PC-9 (cell line): Measurements from ENCODE around the gene ORAI2. TPM values are rescaled to one million over a fixed set of nuclear protein-coding genes. Genes with fewer than 3 reads are reported as not detected.

Experiments used
- BruUV-seq: library from RNA; stranded (reverse); fragments of 400-500 nt; replicated peaks from 2 replicates; lab custom pipeline; 2021; lab: Mats Ljungman, UMichigan
- CTCF ChIA-PET: fragments of 300-600 bp; sonication (Branson Sonifier 250); formaldehyde crosslinking; loops from one replicate; lab custom pipeline; 2022; ENCODE audit warnings: antibody characterized with exemption; lab: Charles Lee
- POLR2A ChIA-PET: fragments of 300-600 bp; sonication (Branson Sonifier 250); formaldehyde crosslinking; loops from one replicate; lab custom pipeline; 2022; ENCODE audit warnings: antibody characterized with exemption; ENCODE audit not compliant: unreplicated experiment; lab: Charles Lee
- DNase-seq, 2 experiments: peaks; one replicate each; pipeline versions ENCODE4 v3.0.0 to v3.0.0-alpha.2; 2015 to 2022; ENCODE audit warnings: mixed read lengths in 1 of 2
- H2AFZ ChIP-seq: fragments of 200-600 bp; sonication (generic); 2 replicates; pipeline ENCODE4 v1.8.1; 2017; ENCODE audit warnings: antibody characterized with exemption
- H3F3A ChIP-seq: fragments of 200-600 bp; sonication (generic); 2 replicates; pipeline ENCODE4 v1.8.1; 2017; ENCODE audit warnings: antibody characterized with exemption, mild to moderate bottlenecking, low read depth; ENCODE audit not compliant: insufficient read depth
- H3K27ac ChIP-seq: fragments of 200-600 bp; sonication (generic); 2 replicates; pipeline ENCODE4 v1.6.1; 2016; ENCODE audit warnings: mixed run types
- H3K27me3 ChIP-seq: fragments of 200-600 bp; sonication (generic); 2 replicates; pipeline ENCODE4 v1.6.1; 2016; ENCODE audit warnings: low read depth, mixed run types; ENCODE audit not compliant: insufficient read depth
- H3K36me3 ChIP-seq: fragments of 200-600 bp; sonication (generic); 2 replicates; pipeline ENCODE4 v1.6.1; 2016; ENCODE audit warnings: low read depth, mixed run types
- H3K4me1 ChIP-seq: fragments of 200-600 bp; sonication (generic); replicated peaks from 2 replicates; pipeline ENCODE4 v1.6.1; 2016; ENCODE audit warnings: mixed run types; ENCODE audit not compliant: insufficient read depth
- H3K4me2 ChIP-seq: fragments of 200-600 bp; sonication (generic); 2 replicates; pipeline ENCODE4 v1.6.1; 2017; ENCODE audit warnings: mixed run types
- H3K4me3 ChIP-seq: fragments of 200-600 bp; sonication (generic); 2 replicates; pipeline ENCODE4 v1.6.1; 2016; ENCODE audit warnings: mixed run types
- H3K79me2 ChIP-seq: fragments of 200-600 bp; sonication (generic); 2 replicates; pipeline ENCODE4 v1.6.1; 2017; ENCODE audit warnings: low read depth, mixed run types
- H3K9me2 ChIP-seq: fragments of 200-600 bp; sonication (generic); 2 replicates; pipeline ENCODE4 v1.8.1; 2017; ENCODE audit warnings: mild to moderate bottlenecking; ENCODE audit not compliant: insufficient read depth
- H3K9me3 ChIP-seq: fragments of 200-600 bp; sonication (generic); 2 replicates; pipeline ENCODE4 v1.8.1; 2016; ENCODE audit warnings: low read depth; ENCODE audit not compliant: insufficient read depth
- H4K20me1 ChIP-seq: fragments of 200-600 bp; sonication (generic); 2 replicates; pipeline ENCODE4 v1.8.1; 2017; ENCODE audit not compliant: insufficient read depth
- EZH2 ChIP-seq: fragments of 200-600 bp; sonication (generic); IDR thresholded peaks from 2 replicates; pipeline ENCODE4 v1.8.0; 2017; ENCODE audit warnings: antibody characterized with exemption, low read depth
- intact Hi-C: fragments of 100-400 bp; cut with micrococcal nuclease; formaldehyde crosslinking; loops from one replicate; pipeline ENCODE4 v1.10.0; 2022; ENCODE audit not compliant: unreplicated experiment
- total RNA-seq: library from RNA; stranded (reverse); gene quantifications from 2 replicates; pipeline ENCODE4 v1.2.3, GENCODE V29; 2021
- TF ChIP-seq, protein P1 (sequence below): fragments of 200-600 bp; sonication (generic); conservative IDR thresholded peaks from 2 replicates; pipeline ENCODE4 v1.6.1; 2017; ENCODE audit warnings: mixed run types, antibody characterized with exemption, mild to moderate bottlenecking, moderate library complexity

The ORAI2 gene
- total RNA-seq, 1 experiment from 2014 or later = 53.3 TPM

DNA sequence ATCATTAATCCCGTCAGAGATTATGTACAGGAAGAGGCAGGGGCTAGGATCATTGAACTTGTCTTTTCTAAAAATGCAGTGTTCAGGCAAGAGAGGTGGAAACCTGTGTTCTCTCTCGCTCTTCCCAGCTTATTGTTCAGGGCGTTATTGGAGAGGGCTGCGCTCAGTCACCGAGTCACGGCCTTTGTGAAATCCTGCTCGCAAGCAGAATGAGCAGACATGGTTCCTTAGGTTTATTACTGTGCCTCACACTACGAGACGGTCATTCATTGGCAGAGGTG is 37.8 kb upstream of the ORAI2 start:
- Histone ChIP-seq H3K27me3 (no peaks in the 10 kb centered on the region), H3F3A (peaks cover 38% of the 10 kb centered on the region), H3K9me2 (no peaks in the 10 kb centered on the region), H3K36me3 (peaks cover 28% of the 10 kb centered on the region), H2AFZ (peak overlapping the region; percentile 52), H3K4me2 (peak overlapping the region; percentile 81), H3K79me2 (peaks cover 23% of the 10 kb centered on the region), H3K4me1 (peaks cover 38% of the 10 kb centered on the region), H3K27ac (peak overlapping the region; percentile 64), H4K20me1 (no peaks in the 10 kb centered on the region), H3K9me3 (no peaks in the 10 kb centered on the region), H3K4me3 (peak overlapping the region; percentile 86)
- TSS peak; percentile 94 for BruUV-seq
- CTCF ChIA-PET = interaction anchor here (0.5 to 0.7 kb wide), 3 partner anchors 12 to 514 kb away, joined by 6 to 15 read pairs (median 14); partner anchors contain the start of gene ORAI2
- no peak for DNase-seq
- POLR2A ChIA-PET = interaction anchor here (0.5 to 0.6 kb wide), 2 partner anchors 44 to 543 kb away, joined by 4 read pairs; no protein-coding TSS in a partner anchor
- no peak for TF ChIP-seq EZH2
- TF ChIP-seq, protein P1, sequence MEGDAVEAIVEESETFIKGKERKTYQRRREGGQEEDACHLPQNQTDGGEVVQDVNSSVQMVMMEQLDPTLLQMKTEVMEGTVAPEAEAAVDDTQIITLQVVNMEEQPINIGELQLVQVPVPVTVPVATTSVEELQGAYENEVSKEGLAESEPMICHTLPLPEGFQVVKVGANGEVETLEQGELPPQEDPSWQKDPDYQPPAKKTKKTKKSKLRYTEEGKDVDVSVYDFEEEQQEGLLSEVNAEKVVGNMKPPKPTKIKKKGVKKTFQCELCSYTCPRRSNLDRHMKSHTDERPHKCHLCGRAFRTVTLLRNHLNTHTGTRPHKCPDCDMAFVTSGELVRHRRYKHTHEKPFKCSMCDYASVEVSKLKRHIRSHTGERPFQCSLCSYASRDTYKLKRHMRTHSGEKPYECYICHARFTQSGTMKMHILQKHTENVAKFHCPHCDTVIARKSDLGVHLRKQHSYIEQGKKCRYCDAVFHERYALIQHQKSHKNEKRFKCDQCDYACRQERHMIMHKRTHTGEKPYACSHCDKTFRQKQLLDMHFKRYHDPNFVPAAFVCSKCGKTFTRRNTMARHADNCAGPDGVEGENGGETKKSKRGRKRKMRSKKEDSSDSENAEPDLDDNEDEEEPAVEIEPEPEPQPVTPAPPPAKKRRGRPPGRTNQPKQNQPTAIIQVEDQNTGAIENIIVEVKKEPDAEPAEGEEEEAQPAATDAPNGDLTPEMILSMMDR = no peak
- intact Hi-C loops = loop anchor here (10.0 kb wide), 1 partner anchor 511 kb away; no protein-coding TSS in a partner anchor

DNA sequence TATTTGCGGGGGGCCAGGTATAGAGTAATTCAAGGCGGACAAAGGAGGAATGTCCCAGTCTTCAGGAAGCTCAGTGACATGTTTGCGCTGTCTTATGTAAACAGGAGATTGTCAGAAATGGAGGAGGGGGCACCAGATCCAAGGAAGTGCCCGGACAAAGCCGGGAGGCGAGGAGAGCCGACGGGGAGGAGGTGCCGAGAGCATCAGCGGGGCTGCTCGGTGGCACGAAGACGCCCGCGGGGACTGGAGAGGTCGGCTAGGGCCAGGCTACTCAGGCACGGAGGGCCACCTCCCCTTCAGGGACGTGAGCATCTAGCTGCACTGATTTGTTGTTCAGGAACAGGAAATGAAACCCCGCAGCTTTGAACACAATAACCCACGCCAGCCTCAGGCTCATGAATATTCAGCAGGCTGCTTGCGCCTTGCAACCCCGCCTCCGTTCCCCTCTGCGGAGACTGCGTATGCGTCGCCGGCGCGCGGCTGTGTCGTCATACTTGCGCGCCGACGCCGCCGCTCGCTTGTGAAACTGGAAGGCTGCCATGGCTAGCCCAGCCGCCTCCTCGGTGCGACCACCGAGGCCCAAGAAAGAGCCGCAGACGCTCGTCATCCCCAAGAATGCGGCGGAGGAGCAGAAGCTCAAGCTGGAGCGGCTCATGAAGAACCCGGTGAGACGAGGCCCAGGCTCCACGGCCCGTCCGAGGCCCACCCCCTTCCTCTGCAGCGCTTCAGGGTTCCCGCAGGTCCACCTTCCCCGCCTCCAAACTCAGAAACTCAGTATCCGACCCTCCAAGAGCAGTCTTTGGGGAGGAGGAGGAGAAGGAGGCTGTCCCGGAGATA is 37.3 kb upstream of the ORAI2 start, which contains the start of gene PRKRIP1:
Gene PRKRIP1, plus strand, starts transcription at position 491 of the 837 bp plus-strand sequence. Its CDS starts 49 bp downstream, at position 540.
- BruUV-seq = no TSS peak

DNA sequence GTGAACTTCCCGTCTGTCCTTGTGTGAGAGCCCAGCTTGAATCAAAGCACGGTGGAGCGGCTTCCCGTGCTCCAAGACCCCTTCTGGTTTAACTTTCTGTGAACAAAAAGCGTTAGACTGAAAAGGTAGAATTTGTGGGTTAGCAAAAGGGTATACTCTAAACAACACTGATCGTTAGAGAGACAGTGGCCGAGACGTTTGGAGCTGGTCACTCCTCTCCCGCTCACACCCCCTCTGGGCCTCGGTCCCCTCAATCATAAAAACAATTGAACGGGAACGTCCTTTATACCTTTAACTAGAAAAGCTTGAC is 36.7 kb upstream of the ORAI2 start:
- Histone ChIP-seq H3K9me3 (no peaks in the 10 kb centered on the region), H4K20me1 (0 out of 2 replicates have a peak, but pooled peaks cover under 1% of the 10 kb centered on the region), H3F3A (peaks cover 39% of the 10 kb centered on the region), H3K27me3 (no peaks in the 10 kb centered on the region), H3K36me3 (peaks cover 34% of the 10 kb centered on the region), H3K79me2 (peaks cover 23% of the 10 kb centered on the region), H3K27ac (peak overlapping the region; percentile 64), H2AFZ (peak overlapping the region; percentile 74), H3K4me1 (peaks cover 38% of the 10 kb centered on the region), H3K4me3 (peak overlapping the region; percentile 86), H3K4me2 (peak overlapping the region; percentile 75), H3K9me2 (no peaks in the 10 kb centered on the region)
- no peak for DNase-seq
- ChIA-PET CTCF (no interaction called here), POLR2A (interaction anchor here (0.5 kb wide), 1 partner anchor 33 kb away, joined by 3 read pairs; no protein-coding TSS in a partner anchor)
- TSS peak; percentile 50 for BruUV-seq
- TF ChIP-seq, protein P1 = no peak
- no peak for TF ChIP-seq EZH2
- intact Hi-C loops = loop anchor here (10.0 kb wide), 1 partner anchor 512 kb away; no protein-coding TSS in a partner anchor

More for the DNA sequence above, 37.3 kb upstream of the ORAI2 start, which contains the start of gene PRKRIP1:
- POLR2A ChIA-PET = interaction anchor here (0.6 to 0.7 kb wide), 3 partner anchors 108 to 543 kb away, joined by 3 to 4 read pairs (median 3); no protein-coding TSS in a partner anchor
- Histone ChIP-seq H3K27ac (peak within 1 kb of the TSS; percentile 64), H2AFZ (peak within 1 kb of the TSS; percentile 74), H3K27me3 (no peaks in the 10 kb centered on the region), H3K4me3 (peak within 1 kb of the TSS; percentile 86), H3K9me3 (no peaks in the 10 kb centered on the region), H3K4me2 (peak within 1 kb of the TSS; percentile 81), H3K79me2 (peaks cover 23% of the 10 kb centered on the region), H4K20me1 (no peaks in the 10 kb centered on the region), H3K9me2 (no peaks in the 10 kb centered on the region), H3K36me3 (peaks cover 34% of the 10 kb centered on the region), H3K4me1 (peaks cover 38% of the 10 kb centered on the region), H3F3A (peaks cover 41% of the 10 kb centered on the region)
- intact Hi-C loops = loop anchor here (10.0 kb wide), 1 partner anchor 511 kb away; no protein-coding TSS in a partner anchor
- CTCF ChIA-PET = interaction anchor here (0.5 to 0.7 kb wide), 3 partner anchors 38 to 515 kb away, joined by 4 to 14 read pairs (median 6); partner anchors contain the start of gene ORAI2
- no peak for TF ChIP-seq EZH2
- TF ChIP-seq, protein P1 = no peak
- DNase-seq = peak; percentile 91 to 94
